ENCODE results near the gene TMEM87B.
"Not testable (repeated sequence)": the region's sequence is repeated elsewhere in the genome, so short reads cannot be mapped to it uniquely, and the experiment has no call there.

TMEM87B gene

DNA sequence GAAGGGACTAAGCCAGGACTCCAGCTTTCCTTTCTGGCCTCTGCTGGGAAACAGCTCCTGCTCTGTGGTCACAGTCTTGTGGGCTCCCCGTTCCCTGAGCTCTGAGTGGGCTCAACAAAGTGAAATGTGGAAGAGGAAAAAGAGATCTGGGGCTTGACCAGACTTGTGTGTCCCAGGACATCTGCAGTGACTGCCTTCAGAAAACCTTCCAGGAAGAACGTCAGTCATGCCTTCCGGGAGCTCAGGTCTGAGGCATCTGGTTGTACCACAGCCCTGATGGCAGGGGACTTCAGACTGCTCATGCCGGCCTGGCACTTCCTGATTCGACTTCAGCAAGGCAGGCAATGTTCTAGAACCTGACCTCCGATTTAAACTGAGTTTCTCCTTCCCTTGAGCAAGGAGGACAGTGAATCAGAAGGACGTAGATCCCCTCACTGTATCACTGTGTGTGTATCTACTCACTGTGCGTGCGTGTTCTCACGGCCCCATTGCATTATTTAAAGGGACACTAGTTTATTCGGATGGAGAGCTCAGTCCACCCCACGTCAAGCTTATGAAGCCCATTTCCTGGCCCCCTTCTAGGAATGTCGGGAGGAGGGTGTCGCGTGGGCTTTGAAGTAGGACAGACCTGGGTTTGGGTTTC, 82.6 kb downstream of the TMEM87B start:
- no peak for DNase-seq

DNA sequence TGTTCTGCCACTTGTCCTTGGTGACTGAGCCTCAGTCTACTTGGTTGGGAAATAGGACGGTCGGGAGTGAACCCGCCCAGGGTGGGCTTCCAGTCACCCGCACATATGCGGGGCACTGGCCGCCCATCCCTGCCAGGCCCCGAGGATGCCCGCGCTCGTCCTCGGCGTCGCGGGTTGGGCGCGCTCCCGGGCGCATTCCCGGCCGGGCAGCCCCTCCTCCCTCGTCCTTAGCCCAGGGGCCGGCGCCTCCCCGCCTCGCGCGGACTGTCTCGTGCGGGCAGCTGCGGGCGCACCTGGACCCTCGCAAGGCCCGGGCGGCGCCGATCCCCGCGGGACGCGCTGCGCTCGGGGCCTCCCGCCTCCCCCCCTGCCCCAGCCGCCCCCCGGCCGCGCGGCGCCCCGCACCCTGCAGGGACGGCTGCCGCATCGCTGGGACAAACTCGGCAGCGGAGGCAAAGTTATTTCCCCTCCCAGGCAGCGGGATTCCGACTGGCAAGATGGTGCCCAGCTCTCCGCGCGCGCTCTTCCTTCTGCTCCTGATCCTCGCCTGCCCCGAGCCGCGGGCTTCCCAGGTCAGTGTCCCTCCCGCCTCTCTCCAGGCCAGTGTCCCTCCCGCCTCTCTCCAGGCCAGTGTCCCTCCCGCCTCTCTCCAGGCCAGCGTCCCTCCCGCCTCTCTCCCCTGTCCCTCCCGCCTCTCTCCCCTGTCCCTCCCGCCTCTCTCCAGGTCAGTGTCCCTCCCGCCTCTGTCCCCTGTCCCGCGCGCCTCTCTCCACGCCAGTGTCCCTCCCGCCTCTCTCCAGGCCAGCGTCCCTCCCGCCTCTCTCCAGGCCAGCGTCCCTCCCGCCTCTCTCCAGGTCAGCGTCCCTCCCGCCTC, 83.3 kb downstream of the TMEM87B start, which contains the start of gene FBLN7:
Gene FBLN7 (plus strand): TSS at position 227 of the 874 bp plus-strand sequence. CDS start 271 bp downstream, at position 498.
- DNase-seq, result no peak

GRCh38 chr2:112139033-112139614, 84.1 kb downstream of the TMEM87B start:
- DNase-seq, result not testable (repeated sequence)

GRCh38 chr2:112139661-112140204, 84.7 kb downstream of the TMEM87B start:
- DNase-seq, result not testable (repeated sequence)

DNA sequence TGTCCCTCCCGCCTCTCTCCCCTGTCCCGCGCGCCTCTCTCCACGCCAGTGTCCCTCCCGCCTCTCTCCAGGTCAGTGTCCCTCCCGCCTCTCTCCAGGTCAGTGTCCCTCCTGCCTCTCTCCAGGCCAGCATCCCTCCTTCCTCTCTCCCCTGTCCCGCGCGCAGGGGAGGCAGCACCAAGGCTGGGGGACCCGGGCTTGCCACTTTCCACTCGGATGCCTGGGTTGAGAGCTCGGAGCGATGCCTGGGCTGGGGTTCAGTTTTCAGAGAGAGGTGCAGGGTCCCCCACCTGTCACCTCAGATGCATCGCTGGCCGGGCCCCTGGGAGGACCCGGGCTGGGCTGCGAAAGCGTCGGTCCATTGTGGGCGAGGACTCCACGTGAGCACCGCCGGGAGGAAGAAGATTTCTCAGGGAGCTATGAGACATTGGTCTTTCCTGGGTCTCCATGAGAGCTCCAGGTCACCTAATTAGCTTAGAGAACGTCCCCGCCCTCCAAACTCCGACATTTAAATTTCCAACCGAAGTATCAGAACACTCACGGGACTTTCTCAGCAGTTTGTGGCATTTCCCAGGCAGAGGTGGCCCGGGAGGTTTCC, 85.2 kb downstream of the TMEM87B start:
- DNase-seq, result no peak

DNA sequence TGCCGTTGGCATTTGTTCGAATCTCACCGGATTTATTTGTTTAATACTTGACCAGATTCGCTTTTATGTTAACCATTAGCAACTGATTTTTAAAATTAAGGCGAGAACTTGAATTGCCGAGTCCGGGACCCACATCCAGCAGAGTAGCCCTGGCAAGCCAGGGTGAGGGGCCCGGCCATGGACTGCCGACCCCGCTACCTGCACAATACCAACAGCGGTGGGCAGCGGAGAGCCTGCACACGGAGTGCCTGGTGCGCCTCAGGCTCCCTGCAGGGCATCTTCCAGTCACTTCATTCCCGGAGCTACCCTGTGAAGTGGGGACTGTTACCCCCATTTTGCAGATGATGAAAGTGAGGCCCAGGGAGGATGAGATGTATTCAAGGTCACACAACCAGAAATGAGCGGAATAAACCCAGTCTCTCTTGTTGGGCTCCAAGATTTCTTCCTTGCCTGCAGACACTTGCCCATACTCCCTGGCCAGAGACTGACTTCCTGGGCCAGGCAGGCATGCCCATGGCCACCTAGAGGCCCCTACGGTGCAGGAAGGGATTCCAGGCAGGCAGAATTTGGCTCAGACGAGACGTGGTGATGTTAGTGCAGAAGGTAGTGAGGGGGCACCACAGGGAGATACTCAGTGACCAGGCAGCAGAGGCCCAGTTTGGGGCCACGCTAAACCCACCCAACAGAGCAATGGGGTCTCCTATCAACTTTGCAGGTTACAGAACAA, 86.0 kb downstream of the TMEM87B start:
- no peak for DNase-seq

- DNase-seq, result no peak
Measured at GRCh38 chr2:112141626-112142007, 86.5 kb downstream of the TMEM87B start.

DNA sequence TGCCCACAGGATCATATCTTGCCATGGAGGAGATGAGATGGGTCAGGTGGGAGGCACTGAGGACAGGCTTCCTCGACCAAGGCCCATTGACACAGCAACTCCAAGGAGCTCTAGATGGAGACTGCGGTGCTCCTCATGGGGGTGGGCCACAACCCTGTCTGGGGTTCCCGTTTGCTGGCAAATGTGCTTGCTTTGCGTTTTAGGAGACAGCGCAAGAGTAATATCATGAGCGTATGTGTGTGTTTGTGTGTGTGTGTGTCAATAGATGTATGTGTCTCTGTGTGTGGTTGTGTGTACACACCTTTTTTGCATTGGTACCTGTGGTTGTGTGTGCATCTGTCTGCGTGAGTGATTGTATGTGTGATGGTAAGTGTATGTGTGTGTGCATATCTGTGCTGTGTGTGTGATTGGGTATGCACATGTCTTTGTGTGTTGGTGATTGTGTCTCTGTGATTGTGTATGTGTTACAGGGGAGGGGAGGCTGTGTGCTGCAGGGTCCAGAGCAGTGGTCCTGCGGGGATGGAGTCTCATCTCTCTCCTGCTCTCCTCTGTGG, 87.5 kb downstream of the TMEM87B start:
- DNase-seq, result no peak

GRCh38 chr2:112143150-112143549, 88.1 kb downstream of the TMEM87B start:
- no peak for DNase-seq

DNA sequence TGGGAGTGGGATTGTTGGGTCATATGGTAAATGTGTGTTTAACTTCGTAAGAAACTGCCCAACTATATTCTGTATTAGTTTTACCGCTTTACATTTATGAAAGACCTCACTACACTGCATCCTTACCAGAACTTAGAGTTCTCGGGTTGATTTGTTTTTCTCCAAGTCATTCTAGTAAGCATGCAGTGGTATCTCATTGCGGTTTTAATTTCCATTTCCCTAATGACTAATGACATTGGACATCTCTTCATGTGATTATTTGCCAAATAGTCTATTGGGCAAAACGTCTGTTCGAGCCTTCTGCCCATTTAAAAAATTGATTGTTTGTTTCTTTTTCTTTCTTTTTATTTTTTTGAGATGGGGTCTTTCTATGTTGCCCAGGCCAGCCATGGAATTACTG, 89.9 kb downstream of the TMEM87B start:
- DNase-seq, result no peak

DNA sequence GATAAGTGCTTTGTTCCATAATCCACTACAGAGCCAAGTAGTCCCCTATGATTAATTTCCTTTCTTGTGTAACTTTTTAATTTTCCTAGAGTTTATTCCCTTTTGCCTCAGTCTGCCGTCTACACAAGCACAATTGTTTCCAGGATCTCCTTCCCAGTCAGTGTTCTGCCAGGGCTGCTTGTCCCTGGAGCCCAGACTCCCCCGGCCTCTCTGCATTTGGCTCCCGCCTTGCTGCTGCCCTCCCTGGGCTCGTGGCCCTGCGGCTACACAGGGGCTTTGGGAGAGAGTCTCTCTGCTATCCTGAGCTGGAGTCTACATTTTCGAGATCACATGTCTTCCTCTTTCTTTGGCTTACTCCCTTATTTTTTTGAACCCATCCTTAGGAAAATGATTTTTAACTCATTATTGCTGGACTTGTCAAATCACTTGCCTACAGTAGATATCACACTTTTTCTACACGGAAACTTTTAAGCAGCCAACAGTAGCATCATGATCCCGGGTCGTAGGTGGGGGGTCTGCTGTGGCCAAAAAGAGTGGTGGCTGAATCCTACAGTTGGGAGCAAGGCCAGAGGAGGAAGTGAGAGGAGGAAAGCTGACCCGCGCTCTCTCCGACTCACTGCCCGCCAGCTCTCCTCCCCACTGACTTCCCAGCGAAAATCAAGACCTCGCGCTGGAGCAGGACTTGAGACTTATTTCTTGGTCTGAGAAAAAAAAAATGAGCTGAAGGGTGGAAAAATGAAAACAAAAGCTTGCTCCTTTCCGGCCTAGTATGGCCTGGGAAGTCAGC, 92.5 kb downstream of the TMEM87B start:
- no peak for DNase-seq

DNA sequence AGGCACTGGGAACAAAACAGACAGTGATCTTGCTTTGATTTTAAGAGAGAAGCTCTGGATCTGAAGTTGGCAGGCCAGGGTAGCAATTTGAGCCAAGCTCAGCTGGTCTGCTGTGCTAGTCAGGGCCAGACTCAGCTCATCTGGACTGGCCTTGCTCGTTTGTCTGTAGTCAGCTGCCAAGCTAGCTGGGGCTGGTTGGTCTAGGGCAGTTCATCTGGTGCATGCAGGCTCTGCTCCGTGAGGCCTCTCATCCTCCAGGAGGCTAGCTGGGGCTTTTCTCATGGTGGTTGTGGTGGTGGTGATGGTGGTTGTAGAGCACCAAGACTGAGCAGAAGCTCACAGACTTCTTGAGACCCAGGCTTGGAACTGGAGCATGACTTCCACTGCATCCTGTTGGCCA, 93.4 kb downstream of the TMEM87B start:
- DNase-seq, result no peak

- no peak for DNase-seq
Measured at GRCh38 chr2:112149194-112149593, 94.1 kb downstream of the TMEM87B start.

- no peak for DNase-seq
Measured at GRCh38 chr2:112149866-112150435, 94.9 kb downstream of the TMEM87B start.

- no peak for DNase-seq
Measured at GRCh38 chr2:112150447-112150846, 95.4 kb downstream of the TMEM87B start.

- DNase-seq, result no peak
Measured at GRCh38 chr2:112150851-112151250, 95.8 kb downstream of the TMEM87B start.

DNA sequence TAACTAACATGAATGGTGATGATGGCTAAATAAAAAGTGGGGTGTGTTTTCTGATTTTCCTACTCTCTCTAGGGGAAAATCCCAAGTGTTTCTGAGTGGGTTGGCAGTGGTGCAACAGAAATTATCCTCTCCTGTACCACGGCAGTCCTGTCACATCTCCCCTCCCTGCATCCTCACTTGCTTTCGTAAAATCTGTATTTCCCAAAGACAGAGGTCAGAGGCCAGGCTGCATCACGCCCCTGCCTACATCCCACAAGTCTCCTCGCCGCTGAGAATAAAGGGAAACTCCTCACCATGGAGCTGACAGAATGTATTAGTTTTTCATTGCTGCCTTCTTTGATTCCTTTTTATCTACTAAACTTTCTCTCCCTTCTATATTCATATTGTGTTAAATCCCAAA, 96.2 kb downstream of the TMEM87B start:
- no peak for DNase-seq

GRCh38 chr2:112151701-112152440, 96.8 kb downstream of the TMEM87B start:
- no peak for DNase-seq

DNA sequence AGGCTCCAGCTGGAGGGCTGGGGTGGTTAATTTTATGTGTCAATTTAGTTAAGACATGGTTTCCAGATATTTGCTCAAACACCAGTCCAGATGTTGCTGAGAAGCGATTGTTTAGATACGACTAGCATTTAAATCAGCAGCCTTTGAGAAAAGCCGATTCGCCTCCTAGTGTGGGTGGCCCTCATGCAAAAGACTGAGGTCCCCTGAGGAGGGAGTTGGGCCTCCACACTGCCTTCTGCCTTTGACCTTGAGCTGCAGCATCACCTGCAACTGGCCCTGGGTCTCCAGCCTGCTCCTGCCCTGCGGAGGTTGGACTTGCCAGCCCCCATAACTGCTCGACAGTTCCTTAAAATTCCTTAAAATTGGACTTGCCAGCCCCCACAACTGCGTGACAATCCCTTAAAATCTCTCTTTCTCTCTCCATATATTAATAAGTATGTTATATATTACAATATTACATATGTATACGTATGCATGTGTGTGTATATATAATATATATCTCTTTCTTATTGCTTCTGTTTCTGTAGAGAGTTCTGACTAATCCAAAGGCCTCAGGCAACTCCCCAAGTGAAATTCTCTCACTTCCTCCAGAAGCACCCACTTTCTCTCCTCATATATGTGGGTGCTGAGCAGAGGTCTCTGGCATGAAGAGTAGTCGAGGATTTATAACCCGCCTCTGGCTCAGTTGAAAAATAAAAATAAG, 97.6 kb downstream of the TMEM87B start:
- DNase-seq, result no peak

DNA sequence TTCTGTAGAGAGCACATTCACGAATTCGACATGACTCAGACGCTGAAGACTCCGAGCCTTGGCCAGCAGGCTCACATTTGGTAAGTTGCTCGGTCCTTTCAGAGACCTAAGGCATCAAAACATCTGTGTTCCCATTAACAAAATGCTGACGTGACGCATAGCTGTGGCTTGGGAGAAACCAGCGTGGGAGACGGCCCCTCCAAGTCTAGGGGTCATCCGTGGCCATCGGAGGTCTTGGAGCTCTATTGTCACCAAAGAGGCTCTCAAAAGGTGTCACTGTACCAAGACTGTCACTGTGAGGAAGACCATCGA, 98.1 kb downstream of the TMEM87B start:
- DNase-seq, result no peak
